ENCODE data around the gene GPSM1. TPM values are rescaled to one million over a fixed set of nuclear protein-coding genes. Genes with fewer than 3 reads are reported as not detected.
"Not testable (repeated sequence)": the region's sequence is repeated elsewhere in the genome, so short reads cannot be mapped to it uniquely, and the experiment has no call there.

The GPSM1 gene
- total RNA-seq, 2 donors from 2014 or later, result 5.9 to 16.3 TPM

DNA sequence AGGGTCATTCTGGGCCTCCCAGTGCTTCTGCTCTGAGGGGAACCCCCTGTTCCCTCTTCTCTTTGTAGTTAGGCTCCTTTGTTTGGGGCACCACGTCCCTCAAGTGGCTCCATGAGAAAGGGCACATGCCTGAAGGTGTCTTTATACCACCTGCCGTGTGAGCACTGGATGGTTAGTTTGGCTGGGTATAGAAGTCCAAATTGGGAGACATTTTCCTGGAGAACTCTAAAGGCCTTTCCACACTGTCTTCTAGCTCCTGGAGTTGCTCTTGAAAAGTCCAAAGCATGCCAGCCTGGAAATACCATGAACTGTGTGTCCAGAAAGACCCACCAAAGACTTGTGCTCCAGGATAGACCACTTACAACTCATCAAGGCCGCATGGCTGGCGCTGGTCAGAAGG lies 12.4 kb upstream of the GPSM1 start:
- ATAC-seq (replicated peaks), result no peak
- Mint-ChIP-seq H3K27ac (no peak overlapping the region), H3K9me3 (peaks cover 4% of the 10 kb centered on the region), H3K36me3 (ENCODE audit: low read depth) (no peaks in the 10 kb centered on the region), H3K4me1 (no peaks in the 10 kb centered on the region), H3K27me3 (no peaks in the 10 kb centered on the region), H3K4me3 (no peak overlapping the region)

DNA sequence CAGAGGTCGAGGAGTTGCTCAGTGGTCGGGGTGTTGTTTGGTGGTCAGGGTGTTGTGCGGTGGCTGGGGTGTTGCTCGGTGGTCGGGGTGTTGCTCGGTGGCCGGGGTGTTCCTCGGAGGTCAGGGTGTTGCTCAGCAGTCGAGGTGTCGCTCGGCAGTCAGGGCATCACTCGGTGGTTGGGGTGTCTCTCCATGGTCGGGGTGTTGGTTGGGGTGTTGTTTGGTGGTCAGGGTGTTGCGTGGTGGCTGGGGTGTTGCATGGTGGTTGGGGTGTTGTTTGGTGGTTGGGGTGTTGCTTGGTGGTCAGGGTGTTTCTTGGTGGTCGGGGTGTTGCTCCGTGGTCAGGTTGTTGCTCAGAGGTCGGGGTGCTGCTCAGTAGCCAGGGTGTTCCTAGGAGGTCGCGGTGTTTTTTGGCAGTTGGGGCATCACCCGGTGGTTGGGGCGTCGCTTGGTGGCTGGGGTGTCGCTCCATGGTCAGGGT lies 11.0 kb upstream of the GPSM1 start:
- no peak overlapping the region for H3K4me3 Mint-ChIP-seq
- no peaks in the 10 kb centered on the region for H3K4me1 Mint-ChIP-seq
- H3K9me3 Mint-ChIP-seq, result peaks cover 4% of the 10 kb centered on the region
- ATAC-seq (replicated peaks), result no peak
- H3K36me3 Mint-ChIP-seq (ENCODE audit: low read depth), result no peaks in the 10 kb centered on the region
- no peaks in the 10 kb centered on the region for H3K27me3 Mint-ChIP-seq
- peak overlapping the region; percentile 3 for H3K27ac Mint-ChIP-seq

DNA sequence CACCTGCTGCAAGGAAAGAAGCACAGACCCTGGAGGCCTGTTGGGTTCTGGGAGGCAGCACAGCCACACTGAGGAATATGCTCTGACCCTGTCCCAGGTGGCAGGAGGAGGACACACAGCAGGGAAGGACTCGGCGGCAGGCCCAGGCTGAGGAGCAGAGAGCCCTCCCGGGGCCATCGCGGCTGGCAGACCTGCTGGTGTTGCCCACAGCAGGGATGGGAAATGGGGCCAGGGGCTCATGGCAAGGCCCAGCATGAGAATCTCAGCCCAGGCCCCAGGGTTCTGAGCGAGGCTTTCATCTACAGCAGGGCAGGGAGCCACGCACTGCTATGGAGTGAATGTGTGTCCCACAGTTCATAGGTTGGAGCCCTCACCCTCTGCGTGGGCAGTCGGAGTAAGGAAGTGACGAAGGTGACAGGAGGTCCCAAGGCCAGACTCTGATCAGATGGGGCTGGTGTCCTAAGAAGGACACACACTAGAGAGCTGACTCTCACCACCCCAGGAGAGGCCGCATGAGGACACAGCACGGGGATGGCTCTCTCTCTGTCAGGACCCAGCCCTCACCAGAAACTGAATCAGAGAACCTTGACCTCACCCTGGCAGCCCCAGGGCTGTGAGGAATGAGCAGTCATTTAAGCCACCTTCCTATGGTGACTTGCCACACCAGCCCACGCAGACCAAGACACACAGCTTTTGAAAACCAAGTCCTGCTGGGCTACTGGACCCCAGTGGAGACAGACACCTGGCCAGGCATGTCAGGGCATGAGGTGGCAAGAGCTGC lies 10.3 kb upstream of the GPSM1 start:
- no peaks in the 10 kb centered on the region for H3K36me3 Mint-ChIP-seq (ENCODE audit: low read depth)
- H3K4me3 Mint-ChIP-seq, result no peak overlapping the region
- H3K27ac Mint-ChIP-seq, result no peak overlapping the region
- no peak for ATAC-seq (replicated peaks)
- H3K27me3 Mint-ChIP-seq, result no peaks in the 10 kb centered on the region
- H3K9me3 Mint-ChIP-seq, result peaks cover 4% of the 10 kb centered on the region
- no peaks in the 10 kb centered on the region for H3K4me1 Mint-ChIP-seq

DNA sequence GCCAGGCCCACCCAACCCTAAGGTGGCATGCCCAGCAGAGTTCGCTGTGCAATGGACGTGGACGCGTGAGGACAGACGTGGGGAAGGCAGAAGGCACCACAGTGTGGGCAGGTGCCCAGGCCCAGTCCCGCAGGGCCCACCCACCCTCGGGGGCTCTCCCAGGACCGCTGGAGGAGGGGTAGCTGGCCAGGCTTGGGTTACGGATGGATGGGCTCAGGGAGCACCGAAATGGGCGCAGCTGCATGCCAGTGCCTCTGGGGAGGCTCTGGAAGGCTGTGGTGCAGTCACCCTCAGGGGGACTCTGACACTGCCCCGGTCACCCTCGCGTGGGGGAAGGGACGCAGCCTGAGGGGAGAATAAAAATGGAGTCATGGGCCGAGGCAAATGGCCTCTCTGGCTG lies 9.6 kb upstream of the GPSM1 start:
- no peaks in the 10 kb centered on the region for H3K36me3 Mint-ChIP-seq (ENCODE audit: low read depth)
- H3K4me3 Mint-ChIP-seq, result no peak overlapping the region
- peaks cover 4% of the 10 kb centered on the region for H3K9me3 Mint-ChIP-seq
- no peaks in the 10 kb centered on the region for H3K27me3 Mint-ChIP-seq
- ATAC-seq (replicated peaks), result no peak
- H3K4me1 Mint-ChIP-seq, result no peaks in the 10 kb centered on the region
- H3K27ac Mint-ChIP-seq, result no peak overlapping the region

DNA sequence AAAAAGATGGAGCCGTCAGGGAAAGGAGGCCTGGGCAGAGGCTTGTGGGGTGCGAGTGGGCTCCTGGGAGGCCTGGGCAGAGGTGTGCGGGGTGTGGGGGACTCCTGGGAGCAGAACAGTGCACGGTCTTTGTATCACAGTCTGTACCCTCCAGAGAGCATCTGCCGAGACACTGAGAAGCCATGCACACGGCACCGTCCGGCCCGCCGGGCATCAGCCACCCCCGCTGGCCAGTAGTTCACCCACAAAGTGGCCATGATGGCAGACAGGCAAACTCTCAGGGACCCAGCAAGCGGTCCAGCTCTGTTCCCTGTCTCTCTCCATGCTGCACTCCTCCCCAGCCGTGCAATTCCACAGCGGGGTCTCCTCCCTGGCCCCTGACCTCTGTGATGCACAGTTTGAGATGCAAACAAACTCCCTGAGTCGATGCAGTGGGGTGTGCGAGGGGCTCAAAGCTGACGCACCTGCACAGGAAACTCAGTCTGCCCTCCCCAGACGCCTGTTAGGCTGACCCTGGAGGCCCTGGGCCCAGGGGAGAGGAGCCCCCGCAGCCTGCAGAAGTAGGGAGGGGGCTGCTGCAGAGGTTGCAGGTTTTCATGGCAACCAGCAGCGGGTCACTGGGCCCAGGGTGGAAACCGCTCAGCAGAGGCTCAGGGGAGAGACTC lies 9.1 kb upstream of the GPSM1 start:
- H3K27ac Mint-ChIP-seq, result no peak overlapping the region
- no peaks in the 10 kb centered on the region for H3K36me3 Mint-ChIP-seq (ENCODE audit: low read depth)
- no peak for ATAC-seq (replicated peaks)
- H3K4me1 Mint-ChIP-seq, result no peaks in the 10 kb centered on the region
- no peak overlapping the region for H3K4me3 Mint-ChIP-seq
- no peaks in the 10 kb centered on the region for H3K27me3 Mint-ChIP-seq
- peaks cover 4% of the 10 kb centered on the region for H3K9me3 Mint-ChIP-seq

DNA sequence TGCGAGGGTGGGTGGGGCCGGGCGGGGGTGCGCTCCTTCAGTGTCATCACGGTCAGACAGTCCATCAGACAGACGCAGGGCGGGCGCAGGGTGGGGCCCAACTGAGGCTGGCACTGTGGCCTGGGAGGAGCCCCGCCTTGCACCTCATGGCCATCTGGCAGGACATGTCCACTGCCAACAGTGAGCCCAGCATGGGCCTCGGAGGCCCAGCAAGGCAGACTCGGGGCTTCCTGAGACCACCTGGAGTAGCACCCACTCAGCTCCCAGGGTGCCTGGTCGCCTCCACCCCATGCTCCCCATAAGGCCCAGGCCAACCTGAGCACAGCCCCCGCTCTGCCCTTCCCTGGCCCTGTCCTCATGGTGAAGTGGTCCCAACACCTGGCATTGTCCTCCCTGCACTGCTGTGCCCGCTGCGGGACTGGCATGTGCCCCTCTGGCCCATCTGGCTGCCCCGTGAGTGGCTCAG lies 8.5 kb upstream of the GPSM1 start:
- H3K36me3 Mint-ChIP-seq (ENCODE audit: low read depth), result no peaks in the 10 kb centered on the region
- peaks cover 4% of the 10 kb centered on the region for H3K9me3 Mint-ChIP-seq
- no peak overlapping the region for H3K4me3 Mint-ChIP-seq
- no peak overlapping the region for H3K27ac Mint-ChIP-seq
- H3K4me1 Mint-ChIP-seq, result no peaks in the 10 kb centered on the region
- no peak for ATAC-seq (replicated peaks)
- no peaks in the 10 kb centered on the region for H3K27me3 Mint-ChIP-seq

DNA sequence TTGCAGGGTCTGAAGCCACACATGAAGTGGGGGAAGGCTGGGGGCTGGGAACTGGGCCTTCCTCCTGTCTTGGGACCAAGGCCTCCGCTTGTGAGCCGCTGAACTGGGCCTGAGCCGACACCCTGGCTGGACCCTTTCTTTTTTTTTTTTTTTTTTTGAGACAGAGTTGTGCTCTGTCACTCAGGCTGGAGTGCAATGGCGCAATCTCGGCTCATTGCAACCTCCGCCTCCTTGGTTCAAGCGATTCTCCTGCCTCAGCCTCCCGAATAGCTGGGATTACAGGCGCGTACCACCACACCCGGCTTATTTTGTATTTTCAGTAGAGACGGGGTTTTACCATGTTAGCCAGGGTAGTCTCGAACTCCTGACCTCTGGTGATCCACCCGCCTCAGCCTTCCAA lies 8.1 kb upstream of the GPSM1 start:
- H3K4me1 Mint-ChIP-seq; H3K27ac Mint-ChIP-seq; H3K27me3 Mint-ChIP-seq; H3K36me3 Mint-ChIP-seq (ENCODE audit: low read depth); H3K9me3 Mint-ChIP-seq; ATAC-seq (replicated peaks); H3K4me3 Mint-ChIP-seq: not testable (repeated sequence)

DNA sequence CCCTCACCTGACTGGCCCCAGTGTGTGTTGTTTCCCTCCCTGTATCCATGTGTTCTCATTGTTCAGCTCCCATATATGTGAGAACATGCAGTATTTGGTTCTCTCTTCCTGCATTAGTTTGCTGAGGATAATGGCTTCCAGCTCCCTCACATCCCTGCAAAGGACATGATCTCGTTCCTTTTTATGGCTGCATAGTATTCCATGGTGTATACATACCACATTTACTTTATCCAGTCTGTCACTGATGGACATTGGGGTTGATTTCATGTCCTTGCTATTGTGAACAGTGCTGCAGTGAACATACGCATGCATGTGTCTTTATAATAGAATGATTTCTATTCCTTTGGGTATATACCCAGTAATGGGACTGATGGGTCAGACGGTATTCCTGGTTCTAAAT lies 7.4 kb upstream of the GPSM1 start:
- not testable (repeated sequence) for H3K27ac Mint-ChIP-seq; H3K4me3 Mint-ChIP-seq; H3K36me3 Mint-ChIP-seq (ENCODE audit: low read depth); H3K27me3 Mint-ChIP-seq; H3K9me3 Mint-ChIP-seq; H3K4me1 Mint-ChIP-seq; ATAC-seq (replicated peaks)

DNA sequence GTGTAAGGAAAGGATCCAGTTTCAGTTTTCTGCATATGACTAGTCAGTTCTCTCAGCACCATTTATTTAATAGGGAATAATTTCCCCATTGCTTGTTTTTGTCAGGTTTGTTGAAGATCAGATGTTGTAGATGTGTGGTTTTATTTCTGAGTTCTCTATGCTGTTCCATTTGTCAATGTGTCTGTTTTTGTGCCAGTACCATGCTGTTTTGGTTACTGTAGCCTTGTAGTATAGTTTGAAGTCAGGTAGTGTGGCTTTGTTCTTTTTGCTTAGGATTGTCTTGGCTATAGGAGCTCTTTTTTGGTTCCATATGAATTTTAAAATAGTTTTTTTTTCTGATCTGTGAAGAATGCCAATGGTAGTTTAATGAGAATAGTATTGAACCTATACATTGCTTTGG lies 6.4 kb upstream of the GPSM1 start:
- not testable (repeated sequence) for H3K9me3 Mint-ChIP-seq; ATAC-seq (replicated peaks); H3K27me3 Mint-ChIP-seq; H3K4me3 Mint-ChIP-seq; H3K27ac Mint-ChIP-seq; H3K36me3 Mint-ChIP-seq (ENCODE audit: low read depth); H3K4me1 Mint-ChIP-seq

DNA sequence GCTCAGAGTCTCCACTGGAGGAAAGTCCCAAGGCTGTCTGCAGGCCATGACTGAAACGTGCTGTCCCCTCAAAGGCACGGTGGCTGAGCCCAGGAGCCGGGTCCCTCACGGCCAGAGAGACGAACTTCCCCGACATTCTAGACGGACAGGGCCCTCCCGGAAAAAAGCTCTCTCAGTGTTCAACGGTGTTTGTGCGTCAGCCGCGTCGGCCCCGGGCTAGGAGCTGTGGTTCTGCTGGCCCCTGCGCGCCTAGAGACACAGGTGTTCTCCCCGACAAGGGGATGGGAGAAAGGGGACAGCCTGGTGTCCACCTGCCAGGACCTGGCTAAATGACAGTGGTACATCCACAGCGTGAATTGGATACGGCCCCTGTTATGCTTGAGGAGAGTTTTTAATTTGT lies 5.8 kb upstream of the GPSM1 start:
- Mint-ChIP-seq H3K27ac (no peak overlapping the region), H3K4me1 (no peaks in the 10 kb centered on the region), H3K4me3 (no peak overlapping the region), H3K27me3 (no peaks in the 10 kb centered on the region), H3K9me3 (no peaks in the 10 kb centered on the region), H3K36me3 (ENCODE audit: low read depth) (no peaks in the 10 kb centered on the region)
- no peak for ATAC-seq (replicated peaks)

DNA sequence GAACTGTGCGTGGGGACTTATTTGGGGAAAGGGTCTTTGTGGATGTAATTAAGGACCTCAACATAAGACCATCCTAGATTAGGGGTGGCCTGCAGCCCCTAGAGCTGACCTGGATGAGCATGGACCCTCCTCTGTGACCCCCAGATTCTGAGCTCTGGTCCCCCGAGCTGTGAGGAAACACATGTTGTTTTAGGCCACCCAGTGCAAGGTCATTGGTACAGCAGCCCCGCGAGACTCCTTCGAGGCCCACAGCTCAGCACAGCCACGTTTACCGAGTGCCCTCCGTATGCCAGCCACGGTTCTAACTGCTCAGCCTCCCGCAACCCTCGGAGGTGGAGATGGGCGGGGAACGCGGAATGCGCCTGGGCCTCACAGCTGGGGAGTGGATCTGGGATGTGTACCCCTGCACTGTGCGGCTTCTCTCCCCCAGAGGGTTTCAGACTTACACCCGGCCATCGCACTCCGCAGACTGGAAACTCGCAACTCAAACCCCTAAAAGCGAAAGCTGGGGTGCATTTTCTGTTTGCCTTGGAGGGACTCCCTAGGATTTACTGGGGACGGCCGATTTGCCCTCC lies 4.5 kb upstream of the GPSM1 start:
- no peak overlapping the region for H3K27ac Mint-ChIP-seq
- no peak for ATAC-seq (replicated peaks)
- H3K4me1 Mint-ChIP-seq, result no peaks in the 10 kb centered on the region
- H3K9me3 Mint-ChIP-seq, result no peaks in the 10 kb centered on the region
- no peaks in the 10 kb centered on the region for H3K27me3 Mint-ChIP-seq
- H3K4me3 Mint-ChIP-seq, result no peak overlapping the region
- H3K36me3 Mint-ChIP-seq (ENCODE audit: low read depth), result no peaks in the 10 kb centered on the region

DNA sequence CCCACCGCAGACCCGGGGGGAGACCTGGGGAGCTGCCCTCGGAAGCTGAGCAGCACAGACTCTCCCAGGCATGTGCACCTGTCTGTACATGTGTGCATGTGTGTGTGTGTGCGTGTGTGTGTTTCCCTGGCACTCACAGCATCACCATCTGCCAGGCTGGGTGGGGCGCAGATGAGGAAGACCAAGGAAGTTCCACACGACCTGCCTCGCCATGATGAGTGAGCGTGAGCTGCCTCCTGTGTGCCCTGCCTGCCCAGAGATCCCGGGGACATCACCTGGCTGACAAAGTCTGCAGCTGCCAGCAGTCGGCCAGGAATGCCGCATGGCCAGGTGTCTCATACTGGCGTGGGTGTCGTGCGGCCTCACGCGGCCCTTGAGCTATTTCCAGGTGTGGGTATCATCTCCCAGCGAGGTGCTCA lies 4.0 kb upstream of the GPSM1 start:
- Mint-ChIP-seq H3K9me3 (no peaks in the 10 kb centered on the region), H3K36me3 (ENCODE audit: low read depth) (no peaks in the 10 kb centered on the region), H3K27ac (no peak overlapping the region), H3K4me3 (no peak overlapping the region), H3K4me1 (no peaks in the 10 kb centered on the region), H3K27me3 (no peaks in the 10 kb centered on the region)
- no peak for ATAC-seq (replicated peaks)

DNA sequence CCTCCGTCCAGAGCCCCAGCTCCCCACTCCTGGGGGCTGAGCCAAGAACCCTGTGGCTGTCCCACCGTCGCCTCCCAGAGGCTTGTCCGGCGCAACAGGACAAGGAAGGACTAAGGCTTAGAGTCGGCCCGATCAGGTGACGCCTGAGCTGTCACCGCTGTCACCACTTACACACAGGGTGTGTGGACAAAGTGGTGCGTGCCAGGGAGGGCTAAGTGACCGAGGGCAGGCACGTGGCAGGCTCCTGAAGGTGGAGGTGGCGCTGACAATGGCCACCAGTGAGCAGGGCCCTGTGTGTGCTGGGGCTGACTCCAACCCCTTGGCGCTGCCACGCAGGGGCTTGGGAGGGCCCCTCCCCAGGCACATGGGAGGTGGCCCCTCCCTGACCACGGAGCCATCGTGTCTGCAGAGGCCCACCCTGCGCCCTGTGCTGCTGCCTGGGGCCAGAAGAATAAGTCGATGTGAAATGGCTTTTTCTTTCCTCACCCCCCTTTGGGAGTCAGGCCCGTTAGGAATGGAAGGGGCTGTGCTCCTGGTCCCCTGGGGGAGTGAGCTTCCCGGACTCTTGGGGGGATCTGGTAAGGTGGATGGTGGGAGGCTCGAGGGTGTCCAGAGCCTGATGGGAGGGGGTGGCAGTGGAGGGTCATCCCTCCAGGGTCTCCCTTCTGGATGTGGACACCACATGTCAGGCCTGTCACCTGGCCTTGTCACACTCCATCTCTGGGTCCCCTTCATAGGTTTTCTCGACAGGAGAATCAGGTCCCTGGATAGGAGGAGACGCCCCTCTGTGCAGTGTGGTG lies 2.6 kb upstream of the GPSM1 start:
- H3K27ac Mint-ChIP-seq, result no peak overlapping the region
- H3K36me3 Mint-ChIP-seq (ENCODE audit: low read depth), result no peaks in the 10 kb centered on the region
- no peak overlapping the region for H3K4me3 Mint-ChIP-seq
- H3K9me3 Mint-ChIP-seq, result no peaks in the 10 kb centered on the region
- no peaks in the 10 kb centered on the region for H3K27me3 Mint-ChIP-seq
- ATAC-seq (replicated peaks), result no peak
- no peaks in the 10 kb centered on the region for H3K4me1 Mint-ChIP-seq

DNA sequence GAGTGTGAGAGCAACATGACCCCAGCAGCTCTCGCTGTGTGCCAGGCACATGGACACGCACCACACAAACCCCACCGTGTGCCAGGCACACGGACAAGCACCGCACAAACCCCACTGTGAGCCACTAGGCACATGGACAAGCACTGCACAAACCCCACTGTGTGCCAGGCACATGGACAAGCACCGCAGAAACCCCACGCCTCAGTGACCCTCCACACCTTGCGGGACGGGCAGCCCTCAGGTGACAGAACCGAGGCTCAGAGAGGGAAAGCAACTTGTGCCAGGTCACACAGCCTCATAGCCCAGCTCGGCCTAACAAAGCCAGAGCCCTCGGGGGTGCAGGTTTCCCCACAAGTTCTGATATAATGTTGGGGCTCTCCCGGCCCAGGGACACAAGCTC lies 2.0 kb upstream of the GPSM1 start:
- no peaks in the 10 kb centered on the region for H3K4me1 Mint-ChIP-seq
- H3K27ac Mint-ChIP-seq, result no peak overlapping the region
- H3K4me3 Mint-ChIP-seq, result no peak overlapping the region
- H3K9me3 Mint-ChIP-seq, result no peaks in the 10 kb centered on the region
- H3K27me3 Mint-ChIP-seq, result no peaks in the 10 kb centered on the region
- H3K36me3 Mint-ChIP-seq (ENCODE audit: low read depth), result no peaks in the 10 kb centered on the region
- no peak for ATAC-seq (replicated peaks)

Data from activated T-helper 17 cell treated with anti-CD3 and anti-CD28 coated beads, Interleukin-2, amount 50 U/mL, for 72 hours (primary cell).